ENCODE measurements around the gene PPP1R27.

DNA sequence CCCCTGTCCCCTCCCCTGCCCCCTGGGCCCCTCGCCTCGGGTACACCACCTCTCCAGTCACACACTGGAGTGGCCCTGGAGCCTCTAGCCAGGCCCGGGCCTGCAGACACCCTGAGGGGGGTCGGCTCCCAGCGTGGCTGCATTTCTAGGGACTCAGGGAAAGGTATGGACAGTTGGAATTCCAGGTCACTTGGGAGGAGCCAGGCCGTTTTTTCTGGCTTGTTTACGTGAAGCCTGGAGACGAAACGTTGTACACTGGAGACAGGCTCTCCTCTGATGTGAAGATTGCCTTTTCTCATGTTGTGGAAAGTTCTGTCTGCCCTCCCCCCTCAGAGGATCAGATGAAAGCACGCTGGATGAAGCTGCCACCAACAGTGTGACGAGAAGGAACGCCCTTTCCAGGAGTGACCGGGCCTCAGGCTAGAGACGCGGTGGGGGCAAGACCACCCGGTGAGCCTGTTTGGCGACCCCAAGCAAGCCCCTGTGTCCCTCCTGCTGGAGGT lies 4.0 kb upstream of the PPP1R27 start:
- TF ChIP-seq POLR2A (IDR thresholded peaks at IDR 0.05; ENCODE audit: low read depth, low read length) (no peak), POLR2AphosphoS5 (IDR thresholded peaks at IDR 0.05; ENCODE audit: low read depth, low read length) (no peak)

Measured in GM12892 (cell line).